Nephron progenitor cell (in vitro differentiated cells): ENCODE measurements around the gene FAM171A1.
"Not testable (repeated sequence)": the region's sequence is repeated elsewhere in the genome, so short reads cannot be mapped to it uniquely, and the experiment has no call there.

ENCODE experiments used
- DNase-seq: peaks from one replicate; pipeline ENCODE4 v3.0.0; 2021
- H3K27ac Mint-ChIP-seq: 2 replicates; pipeline ENCODE4 v1.8.0; 2021; ENCODE audit warnings: mild to moderate bottlenecking, moderate library complexity, mixed read lengths
- H3K27me3 Mint-ChIP-seq: 2 replicates; pipeline ENCODE4 v1.8.0; 2021; ENCODE audit warnings: mild to moderate bottlenecking, low read depth, mixed read lengths; ENCODE audit not compliant: poor library complexity
- H3K36me3 Mint-ChIP-seq: 2 replicates; pipeline ENCODE4 v1.8.0; 2021; ENCODE audit warnings: low read depth, mixed read lengths
- H3K4me1 Mint-ChIP-seq: 2 replicates; pipeline ENCODE4 v1.8.0; 2021; ENCODE audit warnings: mixed read lengths
- H3K4me3 Mint-ChIP-seq: 2 replicates; pipeline ENCODE4 v1.8.0; 2021; ENCODE audit warnings: mild to moderate bottlenecking, moderate library complexity, mixed read lengths
- H3K9me3 Mint-ChIP-seq: 2 replicates; pipeline ENCODE4 v1.8.0; 2021; ENCODE audit warnings: mild to moderate bottlenecking, moderate library complexity, mixed read lengths
- CTCF ChIP-seq: fragments of 200-600 bp; sonication (generic); IDR thresholded peaks from 2 replicates; pipeline ENCODE4 v1.5.0; 2021; ENCODE audit warnings: antibody characterized with exemption

Gene FAM171A1

GRCh38 chr10:15336211-15336610 lies 34.9 kb downstream of the FAM171A1 start:
- Mint-ChIP-seq H3K27ac (peak overlapping the region; percentile 72), H3K9me3 (no peaks in the 10 kb centered on the region), H3K4me3 (no peak overlapping the region), H3K27me3 (no peaks in the 10 kb centered on the region), H3K36me3 (peaks cover 37% of the 10 kb centered on the region), H3K4me1 (peaks cover 22% of the 10 kb centered on the region)
- TF ChIP-seq CTCF: no peak
- no peak for DNase-seq

DNA sequence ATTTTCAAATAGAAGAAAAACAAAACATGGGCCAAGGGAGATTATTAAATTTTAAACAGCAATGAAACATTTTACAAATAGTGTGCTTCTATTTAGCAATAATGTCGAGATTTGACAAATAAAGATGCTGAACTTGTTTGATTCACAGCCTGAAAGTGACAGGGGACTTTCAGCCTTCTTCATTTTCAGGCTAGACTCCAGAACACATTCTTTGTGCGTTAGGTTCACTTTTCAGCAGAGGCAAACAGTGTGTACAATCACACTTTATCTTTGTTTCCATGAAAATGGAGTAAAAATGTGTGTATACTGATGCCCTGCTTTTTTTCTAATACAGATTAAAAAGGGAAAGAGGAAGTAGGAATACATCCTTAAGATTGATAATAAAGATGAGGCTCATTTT lies 35.6 kb downstream of the FAM171A1 start:
- peaks cover 21% of the 10 kb centered on the region for H3K4me1 Mint-ChIP-seq
- no peak for TF ChIP-seq CTCF
- no peaks in the 10 kb centered on the region for H3K9me3 Mint-ChIP-seq
- no peaks in the 10 kb centered on the region for H3K27me3 Mint-ChIP-seq
- no peak overlapping the region for H3K4me3 Mint-ChIP-seq
- peak overlapping the region; percentile 15 for H3K27ac Mint-ChIP-seq
- no peak for DNase-seq
- H3K36me3 Mint-ChIP-seq: peaks cover 37% of the 10 kb centered on the region

- no peak for TF ChIP-seq CTCF
- peaks cover 32% of the 10 kb centered on the region for H3K36me3 Mint-ChIP-seq
Measured at GRCh38 chr10:15334650-15335323, 36.3 kb downstream of the FAM171A1 start.

DNA sequence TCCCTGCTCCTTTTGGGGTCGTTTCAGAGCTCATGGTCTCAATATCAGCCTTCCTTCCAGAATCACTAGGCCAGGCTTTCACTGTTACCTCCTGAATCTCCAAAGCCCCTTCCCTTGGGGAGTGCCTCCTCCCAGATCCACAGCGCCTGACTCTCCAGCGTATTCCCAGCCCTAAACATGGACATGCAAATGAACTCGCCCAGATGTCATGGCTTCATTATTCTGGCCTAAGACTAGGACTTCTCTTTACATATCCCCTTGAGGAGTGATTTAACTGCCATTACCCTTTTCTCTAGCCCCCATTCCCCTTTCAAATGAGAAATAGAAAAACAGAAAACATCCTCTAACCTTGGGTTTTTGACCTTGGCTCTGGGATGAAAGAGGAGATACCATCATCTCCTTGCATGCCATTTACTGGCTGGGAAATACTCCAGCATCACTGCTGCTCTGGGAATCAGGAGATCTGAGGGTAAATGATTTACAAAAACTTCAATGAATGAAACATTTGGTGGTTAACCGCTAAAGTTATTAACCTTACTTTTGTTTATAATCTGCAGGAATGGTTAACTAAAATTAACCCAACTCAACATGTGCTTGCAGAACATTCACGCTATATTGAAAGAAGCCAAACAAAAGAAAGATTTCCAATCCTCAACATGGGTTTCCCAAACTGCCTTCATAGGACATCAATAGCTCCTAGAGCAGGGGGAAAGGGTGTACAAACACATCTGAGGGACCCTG lies 37.0 kb downstream of the FAM171A1 start:
- TF ChIP-seq CTCF: no peak
- no peaks in the 10 kb centered on the region for H3K9me3 Mint-ChIP-seq
- H3K4me1 Mint-ChIP-seq: peaks cover 26% of the 10 kb centered on the region
- H3K27me3 Mint-ChIP-seq: no peaks in the 10 kb centered on the region
- DNase-seq: no peak
- H3K27ac Mint-ChIP-seq: peak overlapping the region; percentile 86
- no peak overlapping the region for H3K4me3 Mint-ChIP-seq
- H3K36me3 Mint-ChIP-seq: peaks cover 25% of the 10 kb centered on the region

More at GRCh38 chr10:15334650-15335323, 36.3 kb downstream of the FAM171A1 start:
- no peak for DNase-seq
- H3K4me3 Mint-ChIP-seq: no peak overlapping the region
- H3K4me1 Mint-ChIP-seq: peaks cover 21% of the 10 kb centered on the region
- no peak overlapping the region for H3K27ac Mint-ChIP-seq
- H3K9me3 Mint-ChIP-seq: no peaks in the 10 kb centered on the region
- no peaks in the 10 kb centered on the region for H3K27me3 Mint-ChIP-seq

GRCh38 chr10:15333181-15333580 lies 37.9 kb downstream of the FAM171A1 start:
- Mint-ChIP-seq H3K4me1 (peaks cover 29% of the 10 kb centered on the region), H3K36me3 (peaks cover 23% of the 10 kb centered on the region)
- not testable (repeated sequence) for DNase-seq, H3K27me3 Mint-ChIP-seq, H3K9me3 Mint-ChIP-seq, H3K4me3 Mint-ChIP-seq, H3K27ac Mint-ChIP-seq

GRCh38 chr10:15331461-15331860 lies 39.6 kb downstream of the FAM171A1 start:
- Mint-ChIP-seq H3K27me3 (peaks cover 3% of the 10 kb centered on the region), H3K27ac (no peak overlapping the region), H3K36me3 (peaks cover 30% of the 10 kb centered on the region), H3K9me3 (no peaks in the 10 kb centered on the region), H3K4me1 (peaks cover 27% of the 10 kb centered on the region), H3K4me3 (no peak overlapping the region)
- no peak for DNase-seq
- no peak for TF ChIP-seq CTCF
